Heart left ventricle (tissue), 16 donors: ENCODE results near the gene UPP1. TPM values are rescaled to one million over a fixed set of nuclear protein-coding genes. Genes with fewer than 3 reads are reported as not detected.

Experiments used
- ATAC-seq, 4 donors: fragments of 200-7000 bp; cut with Tn5 transposase; one replicate each; pipeline ENCODE4 v1.9.1; 2020 to 2022; ENCODE audit warnings: moderate library complexity in 4 of 4, mild to moderate bottlenecking in 3 of 4, moderate number of reproducible peaks in 1 of 4
- DNase-seq, 5 donors: peaks; one replicate each; pipeline ENCODE4 v3.0.0-alpha.2; 2020
- H3K27ac ChIP-seq, 12 donors: fragments of 200-600 bp; sonication (generic) in 4 of 12; one replicate each; pipeline versions ENCODE4 v1.5.0 to v1.8.0; 2016 to 2022; ENCODE audit warnings: mild to moderate bottlenecking in 2 of 12
- H3K27me3 ChIP-seq, 9 donors: fragments of 200-600 bp; sonication (generic) in 2 of 9; one replicate each; pipeline versions ENCODE4 v1.5.1 to v1.8.0; 2016 to 2022; ENCODE audit warnings: mild to moderate bottlenecking in 3 of 9
- H3K36me3 ChIP-seq, 9 donors: fragments of 200-600 bp; sonication (generic) in 2 of 9; one replicate each; pipeline versions ENCODE4 v1.5.0 to v1.8.0; 2018 to 2022; ENCODE audit warnings: mild to moderate bottlenecking in 2 of 9
- H3K4me1 ChIP-seq, 12 donors: fragments of 200-600 bp; sonication (generic) in 4 of 12; one replicate each; pipeline versions ENCODE4 v1.5.0 to v1.8.0; 2016 to 2022; ENCODE audit warnings: mild to moderate bottlenecking in 3 of 12
- H3K4me3 ChIP-seq, 12 donors: fragments of 200-600 bp; sonication (generic) in 4 of 12; one replicate each; pipeline versions ENCODE4 v1.5.0 to v1.8.0; 2017 to 2022; ENCODE audit warnings: mild to moderate bottlenecking in 9 of 12, moderate library complexity in 4 of 12
- H3K9me3 ChIP-seq, 12 donors: fragments of 200-600 bp; sonication (generic) in 4 of 12; one replicate each; pipeline versions ENCODE4 v1.5.0 to v1.8.0; 2016 to 2022; ENCODE audit warnings: mild to moderate bottlenecking in 1 of 12
- POLR2A ChIP-seq, 2 donors: fragments of 450-650 bp; IDR thresholded peaks; one replicate each; pipeline ENCODE4 v1.6.1; 2017; ENCODE audit warnings: antibody characterized with exemption in 2 of 2, mild to moderate bottlenecking in 2 of 2, moderate library complexity in 2 of 2
- WGBS, 4 donors: extraction: QIAGEN DNeasy Blood & Tissue Kit in 2 of 4; methylation state at CpG; one replicate each; pipeline versions ENCODE4 v1.1.5 to v1.1.7; 2013 to 2018; 5-methylcytosine and 5-hydroxymethylcytosine counted together
- intact Hi-C, 10 donors: fragments of 100-400 bp; cut with DNase I; formaldehyde crosslinking; loops; one replicate each; pipeline versions ENCODE4 v1.11.1 to v1.14.2; 2022
- long read RNA-seq, 3 donors: library from polyadenylated mRNA; unstranded; transcript quantifications; one replicate each; pipeline ENCODE4 v2.0.0, GENCODE V29; 2020 to 2021
- polyA plus RNA-seq, 2 donors: library from polyadenylated mRNA; stranded (reverse); fragments of 200-250 nt; gene quantifications; one replicate each; pipeline ENCODE4 v1.2.3, GENCODE V29; 2013
- total RNA-seq, 9 donors: library from RNA; depleted of rRNA in 2 of 9; stranded (reverse); fragments of >200 nt in 2 of 9; fragmentation: NEBNext Ultra II Directional in 3 of 9; extraction: Animal tissue kit (Norgen Biotek cat#: 25700) in 3 of 9; gene quantifications; one replicate each; pipeline versions ENCODE4 v1.1.0 to v1.2.4, GENCODE V29; 2016 to 2023
- TF ChIP-seq, protein P1 (sequence below), 12 donors: fragments of 200-600 bp; sonication (generic) in 4 of 12; IDR thresholded peaks; one replicate each; pipeline versions ENCODE4 v1.5.0 to v1.8.0; 2018 to 2022; ENCODE audit warnings: antibody characterized with exemption in 12 of 12, mild to moderate bottlenecking in 5 of 12
- donor health status: ischemic (EF 13 %, LVEDD 7.1; RV severe dilation, severe dysfunction).
- donor health status: healthy with polysubstance abuse.
- donor health status: DM: no; HTN: yes; CAD: no.
- donor health status: DM: no; HTN: no; CAD: no.
- donor health status: ischemic (EF 25% LVEDD 6.9; RV normal size, moderate dysfunction).
- donor health status: ischemic (EF 25% LVEDD 5.7; RV mildly dilated, moderate dysfunction).
- donor health status: healthy.
- donor health status: DM: yes; HTN: yes; CAD: no.
- donor health status: ischemic (EF 35%, LVEDD 5.7; RV mildly dilated, moderate dysfunction).
- donor health status: nonischemic (EF 11% LVEDD 7.7; RV severe dilation, severe dysfunction).
- donor health status: DM: yes; HTN: yes; CAD: no.
- donor health status: PGD.
- donor health status: ischemic (EF 29% LVEDD 5.4; RV normal size, mild dysfunction).
- donor health status: nonischemic (EF 23%, LVEDD 6.1; RV moderate dilation, normal function).

The UPP1 gene
- total RNA-seq (10 to 100 TPM in 8 of 9 donors, 1 to 10 TPM in 1; 5.8 to 33.2 (median 18.8) TPM), polyA plus RNA-seq (10 to 100 TPM; 17.3 to 23.5 TPM)
- long read RNA-seq, donor 1, transcript UPP1-212 (3 exons, 2,782 nt): major isoform, 7 of 15 reads
- long read RNA-seq, donor 1, partial matches to known transcripts: 4 of 15 reads
- long read RNA-seq, donor 1, other reads (novel, unspliced or antisense): 2 of 15 reads
- long read RNA-seq, donor 2, partial matches to known transcripts: 2 of 21 reads
- long read RNA-seq, donor 2, other reads (novel, unspliced or antisense): 11 of 21 reads
- long read RNA-seq, donor 3, partial matches to known transcripts: 2 of 16 reads
- long read RNA-seq, donor 3, other reads (novel, unspliced or antisense): 8 of 16 reads

DNA sequence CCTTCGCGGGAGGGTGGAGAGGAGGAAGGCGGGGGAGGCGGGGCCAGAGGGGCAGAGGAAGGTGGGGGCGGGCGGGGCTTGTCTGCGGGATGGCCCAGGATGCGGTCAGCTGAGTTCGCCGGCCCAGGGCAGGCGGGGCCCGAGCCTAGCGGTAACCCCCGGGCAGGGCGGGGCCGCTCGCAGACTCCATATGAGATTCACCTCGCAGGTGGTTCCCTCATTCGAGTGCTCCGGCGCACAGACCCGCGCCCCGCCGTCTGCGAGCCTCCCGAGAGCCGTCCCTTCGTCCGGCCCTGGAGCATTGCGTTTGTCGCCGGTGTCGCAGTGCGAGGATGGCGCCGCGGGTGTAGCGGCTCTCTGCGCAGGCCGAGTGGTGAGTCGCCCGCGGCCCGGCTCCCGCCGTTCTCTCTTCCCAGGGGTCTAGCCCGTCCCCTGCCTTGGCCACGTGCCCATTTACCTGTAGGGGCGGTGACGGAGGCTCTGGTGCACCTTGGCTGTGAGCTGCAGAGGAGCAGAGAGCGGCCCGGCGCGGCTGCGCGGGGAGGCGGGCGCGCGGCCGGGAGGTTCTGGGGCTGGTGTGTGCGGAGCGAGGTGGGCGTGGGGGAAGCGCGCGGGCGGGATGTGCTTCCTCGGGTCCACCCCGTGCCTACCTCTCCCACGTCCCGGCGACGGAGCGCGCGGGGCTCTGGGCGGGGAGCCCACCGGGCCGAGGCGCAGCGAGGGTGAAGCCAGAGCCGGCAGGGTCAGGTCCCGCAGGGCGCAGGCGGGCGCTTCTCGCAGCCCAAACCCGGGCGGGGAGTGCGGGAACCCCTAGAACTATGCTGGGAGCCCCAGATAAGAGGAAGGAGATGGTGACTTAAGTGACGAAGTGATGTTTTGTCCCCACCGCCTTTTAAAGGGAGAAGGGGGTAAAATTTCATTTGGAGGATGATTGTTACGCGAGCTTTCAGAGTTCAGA, at the start of gene UPP1:
UPP1 (plus strand) TSS at position 220 of the 958 bp plus-strand sequence. CDS start 5,519 bp downstream, outside the sequence.
- WGBS, 4 donors: 3 to 6% (median 6%) methylated on average over 42 to 96 of the region's 96 CpGs
- H3K36me3 ChIP-seq: peaks cover 0 to 39% (median 17%) of the 10 kb centered on the region in 9 donors
- H3K4me1 ChIP-seq: peaks cover 3 to 72% (median 20%) of the 10 kb centered on the region in 12 donors
- TF ChIP-seq, protein P1, sequence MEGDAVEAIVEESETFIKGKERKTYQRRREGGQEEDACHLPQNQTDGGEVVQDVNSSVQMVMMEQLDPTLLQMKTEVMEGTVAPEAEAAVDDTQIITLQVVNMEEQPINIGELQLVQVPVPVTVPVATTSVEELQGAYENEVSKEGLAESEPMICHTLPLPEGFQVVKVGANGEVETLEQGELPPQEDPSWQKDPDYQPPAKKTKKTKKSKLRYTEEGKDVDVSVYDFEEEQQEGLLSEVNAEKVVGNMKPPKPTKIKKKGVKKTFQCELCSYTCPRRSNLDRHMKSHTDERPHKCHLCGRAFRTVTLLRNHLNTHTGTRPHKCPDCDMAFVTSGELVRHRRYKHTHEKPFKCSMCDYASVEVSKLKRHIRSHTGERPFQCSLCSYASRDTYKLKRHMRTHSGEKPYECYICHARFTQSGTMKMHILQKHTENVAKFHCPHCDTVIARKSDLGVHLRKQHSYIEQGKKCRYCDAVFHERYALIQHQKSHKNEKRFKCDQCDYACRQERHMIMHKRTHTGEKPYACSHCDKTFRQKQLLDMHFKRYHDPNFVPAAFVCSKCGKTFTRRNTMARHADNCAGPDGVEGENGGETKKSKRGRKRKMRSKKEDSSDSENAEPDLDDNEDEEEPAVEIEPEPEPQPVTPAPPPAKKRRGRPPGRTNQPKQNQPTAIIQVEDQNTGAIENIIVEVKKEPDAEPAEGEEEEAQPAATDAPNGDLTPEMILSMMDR (IDR thresholded peaks at IDR 0.05): no peak
- peak in 1 of 2 donors; percentile 68 for TF ChIP-seq POLR2A (IDR thresholded peaks at IDR 0.05)
- no peaks in the 10 kb centered on the region for H3K9me3 ChIP-seq
- H3K27ac ChIP-seq: peak within 1 kb of the TSS; percentile 89 to 99 (median 93)
- DNase-seq (peak; percentile 92 to 96 (median 95)), ATAC-seq (peak; percentile 81 to 94 (median 91))
- H3K27me3 ChIP-seq: no peaks in the 10 kb centered on the region
- H3K4me3 ChIP-seq: peak within 1 kb of the TSS; percentile 65 to 93 (median 78)
- intact Hi-C loops: loop anchor here in 6 of 10 donors (5.0 kb wide), 3 partner anchors 52 to 112 kb away; partner anchors contain the start of genes C7orf57 (in 6 of the 6) and HUS1 (in 3 of the 6)

DNA sequence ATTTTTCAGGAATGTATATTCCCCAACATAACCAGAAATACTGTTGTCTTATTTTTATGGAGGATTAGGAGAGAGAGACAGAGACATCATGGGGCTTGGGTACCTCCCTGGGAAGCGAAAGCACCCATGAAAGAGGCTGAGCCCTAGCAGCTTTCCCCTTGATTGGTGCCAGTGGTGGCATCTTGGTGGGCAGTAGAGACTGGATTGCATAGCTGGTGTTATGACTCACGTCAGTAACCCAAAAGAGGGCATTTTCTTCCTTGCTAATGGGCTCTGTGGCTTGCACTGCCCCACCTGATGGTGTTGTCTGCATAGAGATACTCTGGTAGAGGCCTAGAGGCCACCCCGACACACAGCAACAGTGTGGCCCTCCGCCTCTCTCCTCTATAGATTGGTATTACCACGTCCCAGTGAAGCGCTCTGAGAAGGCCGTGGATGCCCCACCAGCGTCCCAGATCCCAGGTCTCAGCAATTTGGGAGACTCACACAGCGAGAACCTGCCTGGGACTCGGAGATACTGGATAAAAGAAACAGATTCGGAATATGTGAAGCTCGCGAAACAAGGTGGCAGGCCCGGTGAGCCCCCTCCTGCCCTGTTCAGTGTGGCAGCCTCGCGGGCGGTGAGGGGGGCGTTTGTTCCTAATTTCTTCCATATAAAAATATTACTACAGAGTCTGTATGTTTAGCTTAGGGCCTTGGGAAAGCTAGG, 48.0 kb upstream of the UPP1 start:
- 89 to 96% (median 95%) methylated on average over 18 of the region's 18 CpGs for WGBS, 4 donors
- intact Hi-C loops: no loop called here

DNA sequence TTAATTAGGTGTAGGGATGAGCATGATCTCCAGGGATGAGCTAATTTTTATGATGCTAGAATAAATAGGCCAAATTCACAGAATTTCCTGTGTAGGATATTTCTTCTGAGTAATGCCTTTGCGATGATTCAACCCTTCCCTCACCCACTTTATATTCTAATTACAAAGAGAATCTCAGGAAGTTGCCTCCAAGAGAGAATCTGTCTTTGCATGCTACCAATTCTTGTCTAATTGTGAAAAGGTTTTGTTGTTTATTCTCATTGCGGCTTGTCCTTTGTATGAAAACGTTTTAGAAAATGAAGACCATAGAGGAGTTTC, 47.5 kb upstream of the UPP1 start:
- no peak for TF ChIP-seq POLR2A (IDR thresholded peaks at IDR 0.05)
- TF ChIP-seq, protein P1 (IDR thresholded peaks at IDR 0.05): no peak
- Histone ChIP-seq H3K27ac (no peak overlapping the region), H3K36me3 (no peaks in the 10 kb centered on the region), H3K4me3 (no peak overlapping the region), H3K27me3 (peaks cover 0 to 8% (median 0%) of the 10 kb centered on the region in 9 donors), H3K4me1 (no peaks in the 10 kb centered on the region), H3K9me3 (no peaks in the 10 kb centered on the region)
- 65 to 71% (median 68%) methylated on average over 3 of the region's 3 CpGs for WGBS, 4 donors
- no peak for DNase-seq
- ATAC-seq: no peak
- intact Hi-C loops: no loop called here

More for the DNA sequence above, 48.0 kb upstream of the UPP1 start:
- ATAC-seq: no peak
- Histone ChIP-seq H3K9me3 (no peaks in the 10 kb centered on the region), H3K4me1 (peaks cover 0 to 4% (median 2%) of the 10 kb centered on the region in 12 donors), H3K27me3 (peaks cover 0 to 14% (median 0%) of the 10 kb centered on the region in 9 donors), H3K4me3 (no peak overlapping the region), H3K36me3 (no peaks in the 10 kb centered on the region), H3K27ac (no peak overlapping the region)
- TF ChIP-seq, protein P1 (IDR thresholded peaks at IDR 0.05): no peak
- TF ChIP-seq POLR2A (IDR thresholded peaks at IDR 0.05): no peak
- DNase-seq: no peak
